Measurements from ENCODE around the gene CRLF2. TPM values are rescaled to one million over a fixed set of nuclear protein-coding genes. Genes with fewer than 3 reads are reported as not detected.
"Not testable (repeated sequence)": the region's sequence is repeated elsewhere in the genome, so short reads cannot be mapped to it uniquely, and the experiment has no call there.

CRLF2 gene
- total and polyA plus RNA-seq, 2 of the 8 experiments (the other 6 are each of a cell fraction or from before 2014, with no cell fraction given), result 0.06 TPM; not detected in 1

DNA sequence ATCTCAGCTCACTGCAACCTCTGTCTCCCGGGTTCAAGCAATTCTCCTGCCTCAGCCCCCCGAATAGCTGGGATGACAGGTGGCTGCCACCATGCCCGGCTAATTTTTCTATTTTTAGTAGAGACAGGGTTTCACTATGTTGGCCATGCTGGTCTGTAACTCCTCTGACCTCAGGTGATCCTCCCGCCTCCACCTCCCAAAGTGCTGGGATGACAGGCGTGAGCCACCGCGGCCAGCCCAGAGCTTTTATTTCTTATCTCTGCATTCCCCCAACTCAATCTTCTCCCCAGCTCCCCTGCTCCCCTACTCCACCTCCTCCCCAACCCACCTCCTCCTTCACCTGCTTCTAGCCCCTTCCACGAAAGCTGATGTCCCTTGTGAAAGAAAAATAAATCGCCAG is 49.3 kb upstream of the CRLF2 start:
- H3K9me3 ChIP-seq (ENCODE audit: insufficient read depth in 2 of 2, low read depth in 1 of 2, low read length in 1 of 2); H3K79me2 ChIP-seq (ENCODE audit: control insufficient read depth in 1 of 2, insufficient read depth in 2 of 2, low read length in 2 of 2); H3K14ac ChIP-seq (ENCODE audit: insufficient read length); H3K27ac ChIP-seq (ENCODE audit: low read depth, low read length); H3K4me2 ChIP-seq (ENCODE audit: insufficient read depth in 1 of 2, low read depth in 2 of 2, low read length in 2 of 2); H3K18ac ChIP-seq (ENCODE audit: extremely low read depth, low read length); FAIRE-seq; H3K4me3 ChIP-seq (ENCODE audit: extremely low read depth in 1 of 4, insufficient read depth in 2 of 4, low read depth in 3 of 4, low read length in 4 of 4); H2AFZ ChIP-seq (ENCODE audit: low read length); H3K56ac ChIP-seq (replicated peaks; ENCODE audit: insufficient read length, low read depth, low read length); CTCF ChIA-PET (ENCODE audit: partially characterized antibody); H3K9ac ChIP-seq (replicated peaks in 1 of 4; ENCODE audit: extremely low read depth in 1 of 4, low read depth in 3 of 4, low read length in 3 of 4); H4K5ac ChIP-seq (ENCODE audit: insufficient read length, low read depth, low read length); H2BK120ac ChIP-seq (replicated peaks; ENCODE audit: low read depth, low read length); H3K23me2 ChIP-seq (ENCODE audit: low read depth, low read length); H2BK20ac ChIP-seq (ENCODE audit: low read length); H4K91ac ChIP-seq (replicated peaks; ENCODE audit: insufficient read length, low read length); H3K4ac ChIP-seq (replicated peaks; ENCODE audit: insufficient read length, low read depth, low read length); H2BK12ac ChIP-seq (ENCODE audit: low read depth, low read length); H3K23ac ChIP-seq (ENCODE audit: insufficient read length); H3K27me3 ChIP-seq (replicated peaks in 1 of 4; ENCODE audit: control insufficient read depth in 3 of 4, extremely low read depth in 1 of 4, insufficient read depth in 3 of 4, low read length in 3 of 4); H2BK15ac ChIP-seq (ENCODE audit: low read length); DNase-seq (ENCODE audit: low read depth in 1 of 2, low spot score in 2 of 2); POLR2A ChIA-PET (ENCODE audit: partially characterized antibody); H2AK5ac ChIP-seq (ENCODE audit: low read depth, low read length); H4K20me1 ChIP-seq (replicated peaks in 1 of 2; ENCODE audit: control insufficient read depth in 1 of 2, insufficient read depth in 2 of 2, low read length in 2 of 2); H4K8ac ChIP-seq (ENCODE audit: extremely low read depth, insufficient read depth, low read length); H3K4me1 ChIP-seq (replicated peaks in 1 of 4; ENCODE audit: control insufficient read depth in 3 of 4, insufficient read depth in 4 of 4, low read length in 3 of 4); H2BK5ac ChIP-seq (ENCODE audit: low read depth, low read length); H3K79me1 ChIP-seq (ENCODE audit: low read depth, low read length): not testable (repeated sequence)
- WGBS, 2 experiments (ENCODE audit: extremely low coverage in 1 of 2, insufficient coverage in 1 of 2, insufficient read length in 1 of 2, insufficient replicate concordance in 2 of 2, low coverage in 1 of 2, low lambda C conversion rate in 2 of 2, missing lambda C conversion rate in 1 of 2), result 80% methylated on average over 9 of the region's 9 CpGs; no CpG with 5 or more reads in 1 of the 2 experiments
- peaks cover 2 to 15% (median 6%) of the 10 kb centered on the region in 4 experiments; a peak in 3 of 8 replicates for H3K36me3 ChIP-seq (ENCODE audit: control insufficient read depth in 2 of 4, insufficient read depth in 4 of 4, low read length in 3 of 4)
